ENCODE measurements around the gene ARHGEF4. TPM values are rescaled to one million over a fixed set of nuclear protein-coding genes. Genes with fewer than 3 reads are reported as not detected.

ARHGEF4 gene
- total RNA-seq, 1 donor from 2014 or later: 9.1 TPM

- ATAC-seq: no peak
- H3K27me3 ChIP-seq (ENCODE audit: low read depth): peaks cover 38% of the 10 kb centered on the region
- no peaks in the 10 kb centered on the region for H3K9me3 ChIP-seq
- H3K27ac ChIP-seq: no peak overlapping the region
- H3K36me3 ChIP-seq: no peaks in the 10 kb centered on the region
- no peaks in the 10 kb centered on the region for H3K4me1 ChIP-seq
- no peak overlapping the region for H3K4me3 ChIP-seq
- intact Hi-C loops (cut with DNase I): no loop called here
- DNase-seq: peak; percentile 35
- no peak for TF ChIP-seq CTCF (IDR thresholded peaks at IDR 0.05)
Measured at GRCh38 chr2:130832296-130832940, 4.3 kb upstream of the ARHGEF4 start.

GRCh38 chr2:130834091-130834930 lies 2.4 kb upstream of the ARHGEF4 start:
- peaks cover 55% of the 10 kb centered on the region for H3K27me3 ChIP-seq (ENCODE audit: low read depth)
- H3K36me3 ChIP-seq: no peaks in the 10 kb centered on the region
- H3K4me1 ChIP-seq: no peaks in the 10 kb centered on the region
- DNase-seq (peak; percentile 41), ATAC-seq (no peak)
- no peak for TF ChIP-seq CTCF (IDR thresholded peaks at IDR 0.05)
- intact Hi-C loops (cut with DNase I): no loop called here
- no peaks in the 10 kb centered on the region for H3K9me3 ChIP-seq
- no peak overlapping the region for H3K27ac ChIP-seq
- no peak overlapping the region for H3K4me3 ChIP-seq

- intact Hi-C loops (cut with DNase I): no loop called here
- no peaks in the 10 kb centered on the region for H3K4me1 ChIP-seq
- no peak for ATAC-seq
- DNase-seq: peak; percentile 22
- H3K27ac ChIP-seq: no peak overlapping the region
- TF ChIP-seq CTCF (IDR thresholded peaks at IDR 0.05): no peak
- H3K4me3 ChIP-seq: no peak overlapping the region
- H3K27me3 ChIP-seq (ENCODE audit: low read depth): peaks cover 58% of the 10 kb centered on the region
- no peaks in the 10 kb centered on the region for H3K36me3 ChIP-seq
- H3K9me3 ChIP-seq: no peaks in the 10 kb centered on the region
Measured at GRCh38 chr2:130834931-130835765, 1.6 kb upstream of the ARHGEF4 start.

- H3K9me3 ChIP-seq: no peaks in the 10 kb centered on the region
- intact Hi-C loops (cut with DNase I): no loop called here
- H3K4me3 ChIP-seq: no peak overlapping the region
- no peak for TF ChIP-seq CTCF (IDR thresholded peaks at IDR 0.05)
- DNase-seq: no peak
- H3K4me1 ChIP-seq: no peaks in the 10 kb centered on the region
- ATAC-seq: no peak
- H3K27me3 ChIP-seq (ENCODE audit: low read depth): peaks cover 58% of the 10 kb centered on the region
- no peak overlapping the region for H3K27ac ChIP-seq
- H3K36me3 ChIP-seq: no peaks in the 10 kb centered on the region
Measured at GRCh38 chr2:130835766-130836015, 1.0 kb upstream of the ARHGEF4 start.

- Histone ChIP-seq H3K27me3 (ENCODE audit: low read depth) (peaks cover 48% of the 10 kb centered on the region), H3K27ac (no peak overlapping the region), H3K4me1 (no peaks in the 10 kb centered on the region), H3K36me3 (no peaks in the 10 kb centered on the region), H3K4me3 (peak overlapping the region; percentile 41), H3K9me3 (no peaks in the 10 kb centered on the region)
- intact Hi-C loops (cut with DNase I): no loop called here
- DNase-seq (no peak), ATAC-seq (peak; percentile 9 to 32)
- TF ChIP-seq CTCF (IDR thresholded peaks at IDR 0.05): no peak
Measured at GRCh38 chr2:130837175-130837810, 579 bp downstream of the ARHGEF4 start.

All from lower lobe of right lung (tissue), 2 donors.